ENCODE measurements around the gene MAMDC2. TPM values are rescaled to one million over a fixed set of nuclear protein-coding genes. Genes with fewer than 3 reads are reported as not detected.

Gene MAMDC2
- total RNA-seq, 1 experiment from 2014 or later: 2.2 TPM

DNA sequence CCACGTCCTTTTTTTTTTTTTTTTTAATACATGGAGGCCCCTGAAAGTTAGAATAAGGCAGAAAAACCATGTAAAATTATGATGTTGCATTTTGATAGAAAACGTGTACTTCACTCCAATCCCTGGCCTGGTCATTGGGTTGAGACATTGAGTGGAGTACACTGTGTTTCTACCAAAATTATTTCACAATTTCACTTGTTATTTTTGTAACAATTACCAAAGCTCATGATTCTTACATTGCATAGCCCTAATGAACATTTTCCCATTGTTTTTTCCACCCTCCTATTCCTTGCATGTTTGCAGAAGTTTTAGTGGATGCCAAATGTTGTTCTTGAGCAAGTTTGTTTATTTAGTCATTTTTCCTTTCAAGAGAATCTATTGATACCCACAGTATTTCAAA lies 21.9 kb downstream of the MAMDC2 start:
- no peak for DNase-seq (ENCODE audit: low read depth)

DNA sequence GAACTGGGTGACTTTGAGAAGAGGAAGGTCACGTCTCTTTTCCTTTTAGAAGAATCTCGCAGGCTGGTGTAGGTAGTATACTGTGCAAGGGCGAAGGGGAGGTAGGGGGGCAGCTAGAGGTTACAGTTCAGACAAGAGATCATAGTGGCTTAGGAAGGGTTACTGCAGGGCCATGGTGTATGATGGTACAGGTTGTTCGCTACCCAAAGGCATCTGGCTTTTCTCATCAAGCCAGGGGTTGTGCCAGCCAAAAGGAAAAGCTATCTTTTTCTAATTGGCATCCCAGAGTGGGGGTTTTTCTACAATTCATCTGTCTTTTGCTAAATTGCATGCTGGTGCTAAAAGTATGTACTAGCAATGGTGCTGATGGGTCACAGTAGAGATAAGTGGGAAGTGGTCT lies 22.8 kb downstream of the MAMDC2 start:
- no peak for DNase-seq (ENCODE audit: low read depth)

DNA sequence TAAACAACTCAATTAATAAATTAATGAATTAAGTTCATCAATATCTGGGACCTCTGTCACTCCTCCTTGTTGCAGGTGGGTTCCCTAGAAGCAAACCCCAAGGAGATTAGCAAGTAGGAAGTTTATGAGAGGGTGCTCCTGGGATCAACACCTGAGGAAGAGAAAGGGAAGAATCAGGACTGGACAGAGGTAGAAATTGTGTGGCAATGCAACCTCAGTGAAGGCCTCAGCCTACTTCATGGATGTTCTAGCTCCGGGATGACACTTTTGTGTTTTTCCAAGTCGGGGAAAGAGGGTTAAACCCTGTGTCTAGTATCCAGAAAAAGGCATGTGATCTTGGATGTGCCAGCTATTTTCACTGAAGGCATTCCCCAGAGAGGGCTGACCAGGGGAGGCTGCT lies 23.2 kb downstream of the MAMDC2 start:
- no peak for DNase-seq (ENCODE audit: low read depth)

DNA sequence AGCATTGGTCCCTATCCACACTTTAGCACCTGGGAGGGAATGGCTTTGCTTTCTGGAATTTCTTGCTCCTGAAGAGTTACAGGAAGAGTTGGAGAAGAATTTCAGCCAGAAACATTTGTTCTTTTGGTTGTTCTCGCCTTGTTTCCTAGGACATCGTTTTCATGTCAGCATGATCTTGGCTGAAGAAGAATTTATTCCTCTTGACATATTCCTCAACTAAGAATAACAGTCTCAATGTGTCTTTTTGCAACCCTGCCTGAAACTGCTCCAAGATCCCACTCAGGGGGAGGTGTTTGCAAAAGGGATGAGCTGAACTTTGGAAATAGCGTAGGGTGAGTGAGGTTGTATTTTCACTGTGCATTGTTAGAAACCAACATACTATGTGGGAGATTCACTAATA lies 26.1 kb downstream of the MAMDC2 start:
- DNase-seq (ENCODE audit: low read depth): no peak

DNA sequence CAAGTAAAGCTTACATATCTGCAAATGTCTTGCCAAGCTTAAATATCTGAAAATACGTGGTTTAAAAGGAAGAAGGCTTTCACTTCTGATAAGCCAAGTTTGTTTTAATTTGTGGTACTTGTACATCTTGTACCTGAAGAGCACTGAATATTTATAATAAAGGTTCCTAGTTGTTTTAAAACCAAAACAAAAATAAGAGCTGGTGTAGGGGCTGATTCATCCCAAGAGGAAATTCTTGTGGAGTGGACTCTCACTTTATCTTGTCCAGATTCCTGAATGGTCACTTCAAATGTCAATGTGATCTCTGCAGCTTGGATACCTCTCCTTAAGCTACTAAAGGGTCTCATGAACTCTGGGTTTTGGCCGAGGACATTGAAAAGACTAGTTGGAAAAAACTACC lies 29.5 kb downstream of the MAMDC2 start:
- no peak for DNase-seq (ENCODE audit: low read depth)

DNA sequence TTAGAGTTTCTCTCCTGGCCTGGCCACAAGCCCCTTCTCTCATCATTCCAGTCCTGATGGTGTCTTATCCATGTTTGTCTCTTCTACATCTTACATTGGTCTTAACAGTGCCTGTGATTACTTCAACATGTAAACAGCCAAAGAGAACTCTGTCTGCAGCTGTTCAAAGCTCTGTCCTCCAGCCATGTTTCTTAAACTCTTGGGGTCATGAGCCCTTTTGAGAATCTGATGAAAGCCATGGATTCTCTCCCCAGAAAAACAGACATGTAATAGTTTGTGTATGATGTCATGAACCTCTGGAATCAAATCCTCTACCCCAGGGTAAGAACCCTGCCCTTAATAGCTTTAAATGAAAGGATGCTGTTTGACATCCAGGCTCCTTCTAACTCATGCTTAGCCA lies 30.1 kb downstream of the MAMDC2 start:
- no peak for DNase-seq (ENCODE audit: low read depth)

DNA sequence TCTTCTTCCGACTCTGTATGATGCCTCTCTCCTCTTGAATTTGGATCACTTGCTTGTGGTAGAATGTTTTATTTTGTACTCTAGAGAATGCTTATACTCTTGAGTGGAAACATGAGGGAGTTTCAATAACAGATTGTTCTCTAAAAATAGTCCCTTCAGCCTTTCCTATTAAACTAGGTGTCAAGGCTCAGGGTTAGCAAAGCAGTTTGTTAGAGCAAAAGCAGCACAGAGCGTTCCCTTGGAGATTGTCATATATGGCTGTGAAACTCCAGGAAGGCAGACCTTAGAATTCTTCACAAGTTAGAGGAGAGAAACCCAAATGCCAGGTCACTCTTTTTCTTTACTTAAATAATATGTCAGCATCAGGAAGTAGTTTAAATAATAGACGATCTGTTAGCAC lies 33.0 kb downstream of the MAMDC2 start:
- DNase-seq (ENCODE audit: low read depth): no peak

DNA sequence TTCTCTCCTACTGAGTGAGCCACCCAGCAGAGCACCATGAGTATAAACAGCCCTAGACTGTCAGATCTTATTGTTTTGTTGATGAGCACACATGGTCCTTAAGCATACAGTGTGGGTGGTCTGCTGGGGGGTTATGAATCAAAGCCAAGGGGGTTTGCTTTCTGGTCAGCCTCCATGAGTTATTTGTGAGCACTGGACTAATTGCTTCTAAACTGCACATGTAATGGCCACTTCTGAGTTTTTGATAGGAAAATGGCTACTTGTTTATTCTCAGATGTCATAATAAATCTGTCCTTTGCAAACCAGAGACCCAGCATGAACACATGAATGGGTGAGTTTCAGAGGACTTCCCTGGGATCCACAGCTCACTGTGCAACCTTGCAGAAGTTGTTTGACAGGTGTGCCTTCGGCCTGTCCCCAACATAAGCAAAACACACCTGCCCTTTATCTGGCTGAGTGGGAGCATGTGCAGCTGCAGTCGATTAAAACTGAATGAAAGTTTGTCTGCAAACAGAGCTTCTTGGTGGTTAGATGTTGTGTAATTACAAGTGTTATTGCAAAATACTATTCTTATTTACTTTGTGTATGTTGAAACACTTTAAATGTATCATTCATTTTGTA lies 35.9 kb downstream of the MAMDC2 start:
- no peak for DNase-seq (ENCODE audit: low read depth)

DNA sequence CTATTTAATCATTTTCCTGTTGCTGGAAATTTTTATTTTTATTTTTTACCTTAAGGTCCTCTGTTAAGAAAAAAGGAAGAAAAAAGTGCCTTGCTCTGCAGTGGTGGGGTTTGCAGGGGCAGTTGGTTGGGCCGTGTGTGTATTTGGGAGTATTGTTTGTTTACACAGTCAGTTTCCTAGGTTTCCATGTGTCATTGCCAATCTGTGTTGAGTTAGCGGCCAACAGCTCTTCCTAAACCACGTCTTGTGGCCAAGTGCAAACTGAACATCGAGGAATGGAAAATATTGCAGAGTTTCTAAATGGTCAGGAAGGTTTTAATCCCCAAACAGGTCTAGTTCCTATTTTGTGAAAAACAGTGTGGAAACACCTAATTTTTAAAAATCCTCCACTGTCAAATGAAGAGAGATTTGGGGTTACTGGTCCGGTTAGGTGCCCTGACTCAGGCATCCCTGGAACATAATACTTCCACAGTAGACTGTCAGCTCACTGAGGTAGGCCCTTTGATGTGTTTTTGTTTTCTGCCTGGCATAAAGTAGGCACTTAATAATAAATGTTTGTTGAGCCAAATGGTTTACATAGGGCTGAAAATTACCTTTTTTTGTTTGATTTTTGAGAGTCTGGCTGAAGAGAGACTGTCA lies 37.0 kb downstream of the MAMDC2 start:
- DNase-seq (ENCODE audit: low read depth): peak; percentile 77

DNA sequence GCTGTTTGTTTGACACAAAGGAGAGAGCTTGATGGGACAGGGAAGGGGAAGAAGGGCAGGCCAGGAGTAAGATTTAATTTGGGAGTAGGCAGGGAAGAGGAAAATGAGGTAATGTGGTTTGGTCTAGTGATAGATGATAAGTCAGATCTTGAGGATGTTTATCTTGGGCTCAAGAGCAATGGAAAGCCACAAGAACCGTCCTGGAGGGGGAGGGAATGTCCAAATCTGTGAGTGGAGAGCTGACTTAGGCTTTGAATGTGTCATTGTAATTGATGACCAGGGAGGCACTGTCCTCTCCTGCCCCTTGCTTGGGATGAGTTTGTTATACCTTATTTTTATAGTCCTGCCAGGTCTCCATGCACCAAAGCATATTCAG lies 37.5 kb downstream of the MAMDC2 start:
- peak; percentile 89 for DNase-seq (ENCODE audit: low read depth)

DNA sequence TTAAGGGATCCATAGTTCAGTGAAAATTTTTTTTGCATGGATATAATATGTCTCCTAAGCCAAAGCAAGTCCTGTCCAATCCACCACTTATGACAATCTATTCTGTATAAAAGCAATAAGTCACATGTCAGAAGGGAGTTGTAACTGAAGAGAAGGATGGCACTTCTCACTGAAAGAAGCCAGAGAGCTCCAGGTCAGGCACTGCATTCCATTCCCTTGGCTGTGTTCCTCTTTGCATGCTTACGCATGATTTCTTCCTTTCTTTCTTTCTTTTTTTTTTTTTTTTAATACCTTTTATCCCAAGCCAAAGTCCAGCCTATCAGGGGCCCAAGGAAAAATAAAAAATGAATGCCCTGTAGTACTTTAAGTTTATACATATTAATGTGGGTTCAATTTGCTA lies 39.8 kb downstream of the MAMDC2 start:
- DNase-seq (ENCODE audit: low read depth): peak; percentile 11

DNA sequence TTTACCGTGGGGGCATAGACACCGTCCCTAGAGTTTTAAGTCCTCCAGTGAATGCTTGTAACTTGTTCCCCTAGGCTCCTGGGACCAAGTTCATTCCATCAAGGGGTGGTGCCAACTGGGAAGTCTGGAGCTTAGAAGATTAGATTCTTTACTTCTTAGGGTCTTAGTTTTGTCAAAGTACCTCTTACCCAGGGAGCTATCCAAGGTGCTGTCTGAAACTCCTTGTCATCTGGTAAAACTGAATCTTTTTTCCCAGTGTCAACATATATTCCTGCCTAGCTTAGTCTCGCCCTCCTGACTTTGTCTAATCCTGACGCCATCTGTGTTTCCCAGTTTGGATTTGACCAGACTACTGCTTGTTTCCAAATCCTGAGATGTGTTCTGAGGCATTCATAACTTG lies 41.6 kb downstream of the MAMDC2 start:
- DNase-seq (ENCODE audit: low read depth): peak; percentile 22

DNA sequence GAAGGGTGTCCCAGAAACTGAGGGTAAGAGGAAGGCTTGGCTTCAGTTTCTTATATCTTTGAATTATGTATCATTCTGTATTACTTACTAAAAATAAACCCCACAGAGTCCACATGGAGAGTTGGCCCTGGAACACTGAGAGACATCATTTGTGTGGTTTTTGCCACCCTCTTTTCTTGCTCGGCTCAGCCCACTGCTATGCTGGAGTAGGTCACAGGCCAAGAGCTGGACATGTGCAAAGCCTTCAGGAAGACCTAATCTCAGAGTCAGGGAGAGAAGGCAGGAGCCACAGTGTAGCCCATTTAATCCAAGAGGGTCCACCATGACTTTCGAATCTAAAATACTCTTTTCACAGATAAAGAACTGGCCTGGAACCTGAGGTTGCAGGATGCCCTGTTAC lies 47.5 kb downstream of the MAMDC2 start:
- DNase-seq (ENCODE audit: low read depth): no peak

DNA sequence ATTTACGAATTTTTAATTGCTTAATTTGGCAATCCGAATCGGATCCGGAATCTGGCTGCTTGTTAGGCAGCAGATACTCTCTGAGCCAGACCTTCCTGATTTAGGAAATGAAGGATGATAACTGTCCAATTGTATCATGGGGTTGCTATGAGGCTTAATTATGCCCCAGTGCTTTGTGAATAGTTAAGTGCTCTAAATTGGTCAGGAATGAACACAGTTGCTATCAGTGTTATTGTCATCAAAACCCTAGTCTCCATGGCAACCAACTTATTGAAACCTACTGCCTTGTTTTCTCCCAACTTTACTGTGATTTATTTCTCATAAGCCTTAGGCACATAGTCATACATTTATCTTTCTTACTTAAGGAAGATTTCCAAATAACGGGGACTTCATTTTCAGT lies 47.9 kb downstream of the MAMDC2 start:
- DNase-seq (ENCODE audit: low read depth): no peak

DNA sequence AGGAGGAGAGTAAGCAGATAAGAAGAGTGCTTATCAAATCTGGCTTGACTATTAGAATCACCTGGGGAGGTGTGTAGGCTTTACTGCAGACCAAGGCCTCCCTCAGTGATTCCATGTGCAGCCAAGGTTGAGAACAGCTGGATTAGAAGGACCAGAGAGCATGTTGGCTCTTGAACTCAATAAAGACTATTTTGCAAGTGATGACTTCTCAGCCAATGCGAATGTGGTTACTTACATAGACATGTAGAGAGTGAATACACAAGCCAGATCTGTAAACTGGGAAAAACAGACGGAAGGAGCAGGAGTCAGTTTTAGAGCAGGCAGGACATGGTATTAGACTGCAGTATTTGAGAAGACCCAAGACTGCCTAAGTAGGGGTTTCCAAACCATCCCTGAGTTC lies 48.5 kb downstream of the MAMDC2 start:
- DNase-seq (ENCODE audit: low read depth): no peak

DNA sequence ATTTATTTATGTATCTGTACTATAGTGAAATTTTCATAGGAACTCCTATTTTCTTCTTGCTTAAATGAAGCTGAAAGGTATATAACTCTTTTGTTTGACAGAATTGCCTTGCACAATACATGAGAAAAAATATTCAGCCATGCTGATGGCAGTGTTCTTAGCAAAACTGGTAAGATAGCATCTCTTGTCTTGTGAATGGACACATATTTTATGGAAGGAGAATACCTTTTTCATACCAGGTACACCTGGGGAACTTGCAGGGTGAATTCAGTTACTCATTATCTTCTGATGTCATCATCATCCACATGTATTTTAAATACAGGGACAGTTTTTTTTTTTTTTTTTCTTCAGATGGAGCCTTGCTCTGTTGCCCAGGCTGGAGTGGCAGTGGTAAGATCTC lies 49.4 kb downstream of the MAMDC2 start:
- DNase-seq (ENCODE audit: low read depth): no peak

DNA sequence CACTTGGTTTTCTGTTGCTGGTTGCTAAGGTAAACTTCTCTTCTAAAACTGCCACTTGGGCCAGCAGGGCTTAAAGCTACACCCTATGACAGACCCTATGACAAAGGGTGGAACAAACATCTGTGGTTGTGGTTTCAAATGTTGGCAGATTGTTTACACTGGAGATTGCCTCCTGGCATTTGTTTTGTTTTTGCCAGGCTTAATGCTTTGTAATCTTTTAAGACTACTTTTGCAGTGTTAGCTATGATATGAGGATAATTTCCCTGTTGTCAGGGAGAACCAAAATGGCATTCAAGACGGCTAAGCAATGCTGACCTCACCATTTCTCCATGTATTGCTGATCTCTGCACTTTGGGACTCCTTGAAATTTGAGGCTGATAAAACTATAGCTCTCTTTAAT lies 50.3 kb downstream of the MAMDC2 start:
- peak; percentile 45 for DNase-seq (ENCODE audit: low read depth)

DNA sequence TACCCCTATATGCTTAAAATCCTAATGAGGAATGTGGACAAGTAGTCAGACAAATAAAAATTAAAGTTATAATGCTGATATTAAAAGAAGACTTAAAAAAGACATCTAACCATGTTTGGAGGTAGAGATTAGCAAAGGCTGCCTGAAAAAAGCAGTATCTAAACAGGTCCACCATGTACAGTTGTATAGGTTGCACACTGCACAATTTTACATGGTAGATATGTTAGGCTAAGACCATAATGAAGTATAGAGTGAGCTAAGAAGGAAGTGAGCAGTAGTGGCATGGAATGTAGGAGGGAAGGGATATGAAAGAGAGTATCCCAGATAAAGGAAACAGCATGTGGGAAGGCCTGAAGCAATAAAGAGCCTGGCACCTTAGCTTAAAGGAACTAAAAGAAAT lies 51.1 kb downstream of the MAMDC2 start:
- no peak for DNase-seq (ENCODE audit: low read depth)

DNA sequence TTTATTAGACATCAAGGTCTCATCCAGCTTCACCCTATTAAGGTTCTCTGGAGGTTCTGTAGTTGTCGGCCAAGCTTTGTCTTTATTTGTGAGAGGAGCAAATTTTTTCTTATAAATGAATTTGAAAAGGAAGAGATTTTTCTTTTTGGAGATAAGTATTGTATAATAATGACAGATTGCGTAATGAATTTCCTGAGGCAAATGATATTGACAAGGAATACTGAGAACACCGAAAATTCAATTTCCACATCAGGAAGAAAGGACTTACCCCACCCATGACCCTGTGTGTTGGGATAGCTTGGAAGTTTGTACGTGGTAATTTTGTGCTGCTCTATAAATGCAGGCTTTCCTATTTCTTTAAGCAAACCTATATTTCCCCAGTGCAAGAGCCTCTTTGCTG lies 53.5 kb downstream of the MAMDC2 start:
- no peak for DNase-seq (ENCODE audit: low read depth)

DNA sequence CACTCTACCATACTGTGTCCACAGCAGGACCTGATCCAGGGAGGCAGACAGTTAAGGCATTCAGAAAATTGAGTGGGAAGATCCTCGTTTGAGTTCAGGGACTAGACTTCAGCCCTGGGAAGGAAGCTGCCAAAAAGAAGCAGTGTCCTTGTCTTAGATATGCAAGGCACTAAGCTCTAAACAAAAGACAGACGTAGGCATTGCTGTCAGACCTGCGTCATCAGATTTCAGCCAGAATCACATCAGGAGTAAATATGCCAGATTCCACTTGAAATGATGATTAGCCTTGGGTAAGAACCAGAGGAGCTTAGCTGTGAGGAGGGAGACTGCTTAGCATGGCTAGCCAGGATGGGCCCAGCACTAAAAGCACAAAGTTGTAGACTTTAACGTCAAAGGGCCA lies 56.7 kb downstream of the MAMDC2 start:
- DNase-seq (ENCODE audit: low read depth): no peak

DNA sequence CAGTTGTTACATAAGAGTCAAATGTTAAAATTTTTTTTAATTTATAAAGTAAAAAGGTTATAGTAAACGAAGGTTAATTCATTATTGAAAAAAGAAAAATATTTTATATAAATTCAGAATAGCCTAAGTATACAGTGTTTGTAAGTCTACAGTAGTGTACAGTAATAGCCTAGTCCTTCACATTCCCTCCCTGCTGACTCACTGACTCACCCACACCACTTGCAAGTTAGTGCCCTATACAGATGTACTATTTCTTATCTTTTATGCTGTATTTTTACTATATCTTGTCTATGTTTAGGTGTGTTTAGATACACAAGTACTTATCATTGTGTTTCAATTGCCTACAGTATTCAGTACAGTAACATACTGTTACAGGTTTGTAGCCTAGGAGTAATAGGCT lies 57.6 kb downstream of the MAMDC2 start:
- DNase-seq (ENCODE audit: low read depth): no peak

DNA sequence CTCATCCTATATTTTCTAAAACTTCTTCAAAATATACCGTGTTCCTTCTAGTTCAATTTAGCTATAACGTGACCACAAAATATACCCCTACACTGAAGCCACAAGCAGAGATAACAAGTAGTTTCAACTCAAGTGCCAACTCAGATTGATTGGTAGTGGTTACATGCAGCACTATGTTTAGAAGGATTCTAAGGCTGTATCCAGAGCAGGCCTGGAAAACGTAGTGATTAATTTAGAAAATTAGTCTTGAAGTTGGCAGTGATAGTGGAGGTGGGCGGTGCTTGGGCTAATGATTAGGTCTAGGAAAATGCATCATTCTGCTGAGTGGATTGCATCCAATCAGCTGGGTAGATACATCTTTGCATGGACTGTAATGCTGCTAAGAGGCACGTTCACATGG lies 61.5 kb downstream of the MAMDC2 start:
- no peak for DNase-seq (ENCODE audit: low read depth)

DNA sequence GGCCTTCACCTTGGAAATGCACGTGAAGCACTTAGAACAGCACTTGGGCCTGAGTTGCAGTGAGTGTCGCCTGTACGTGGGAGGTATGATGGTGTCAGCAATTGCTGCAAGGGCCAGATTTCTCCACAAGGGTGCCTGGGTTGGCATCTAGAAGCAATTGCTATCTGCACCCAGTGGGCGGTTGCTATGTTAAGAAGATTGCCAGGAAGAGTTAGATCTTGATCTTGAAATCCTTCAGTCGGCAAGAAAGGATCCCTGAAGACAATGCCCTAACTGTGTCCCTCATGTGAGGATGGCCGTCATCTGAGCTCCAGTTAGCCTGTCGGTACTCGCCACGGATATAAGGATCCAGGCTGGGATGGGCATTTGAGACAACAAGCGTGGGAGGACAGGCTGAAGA lies 62.9 kb downstream of the MAMDC2 start:
- DNase-seq (ENCODE audit: low read depth): no peak

DNA sequence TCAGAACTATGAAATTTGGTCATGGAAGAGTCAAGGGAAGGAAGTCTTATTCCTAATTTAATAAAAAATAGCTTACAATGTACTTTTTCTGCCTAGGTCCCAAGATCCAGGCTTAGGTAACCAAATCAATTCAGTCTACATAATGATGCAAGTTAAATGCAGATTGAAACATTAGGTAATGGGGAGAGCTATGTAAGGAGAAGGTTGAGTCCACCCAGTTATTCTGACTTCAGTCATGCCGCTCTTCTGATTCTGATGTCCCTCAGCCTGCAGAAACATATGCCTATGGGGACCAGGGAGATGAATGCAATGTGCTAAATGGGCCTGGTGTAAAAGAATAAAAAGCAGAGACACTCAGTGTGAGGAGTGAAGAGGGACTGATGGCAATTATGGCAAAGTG lies 63.9 kb downstream of the MAMDC2 start:
- no peak for DNase-seq (ENCODE audit: low read depth)

All from Daoy (cell line).